Measurements from ENCODE around the gene EXTL1.

Gene EXTL1

GRCh38 chr1:26038904-26039303, 17.3 kb downstream of the EXTL1 start:
- no peak overlapping the region for H3K4me3 ChIP-seq (IDR thresholded peaks at IDR 0.05; ENCODE audit: insufficient read depth, low read depth, low read length)
- H3K27ac ChIP-seq = no peak overlapping the region
- no peak overlapping the region for H2AFZ ChIP-seq (ENCODE audit: low read depth)
- H3K27me3 ChIP-seq (ENCODE audit: insufficient read depth, low read depth) = peaks cover 22% of the 10 kb centered on the region; the same call in 1 of the 2 replicates
- no peaks in the 10 kb centered on the region for H3K4me1 ChIP-seq (ENCODE audit: low read depth, poor library complexity, severe bottlenecking)
- no peaks in the 10 kb centered on the region for H3K36me3 ChIP-seq (ENCODE audit: insufficient read depth)
- no peak overlapping the region for H3K4me2 ChIP-seq
- no peak overlapping the region for H3K9ac ChIP-seq
- TF ChIP-seq, protein P1, sequence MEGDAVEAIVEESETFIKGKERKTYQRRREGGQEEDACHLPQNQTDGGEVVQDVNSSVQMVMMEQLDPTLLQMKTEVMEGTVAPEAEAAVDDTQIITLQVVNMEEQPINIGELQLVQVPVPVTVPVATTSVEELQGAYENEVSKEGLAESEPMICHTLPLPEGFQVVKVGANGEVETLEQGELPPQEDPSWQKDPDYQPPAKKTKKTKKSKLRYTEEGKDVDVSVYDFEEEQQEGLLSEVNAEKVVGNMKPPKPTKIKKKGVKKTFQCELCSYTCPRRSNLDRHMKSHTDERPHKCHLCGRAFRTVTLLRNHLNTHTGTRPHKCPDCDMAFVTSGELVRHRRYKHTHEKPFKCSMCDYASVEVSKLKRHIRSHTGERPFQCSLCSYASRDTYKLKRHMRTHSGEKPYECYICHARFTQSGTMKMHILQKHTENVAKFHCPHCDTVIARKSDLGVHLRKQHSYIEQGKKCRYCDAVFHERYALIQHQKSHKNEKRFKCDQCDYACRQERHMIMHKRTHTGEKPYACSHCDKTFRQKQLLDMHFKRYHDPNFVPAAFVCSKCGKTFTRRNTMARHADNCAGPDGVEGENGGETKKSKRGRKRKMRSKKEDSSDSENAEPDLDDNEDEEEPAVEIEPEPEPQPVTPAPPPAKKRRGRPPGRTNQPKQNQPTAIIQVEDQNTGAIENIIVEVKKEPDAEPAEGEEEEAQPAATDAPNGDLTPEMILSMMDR (conservative IDR thresholded peaks at IDR 0.05; ENCODE audit: low read depth, low read length) = no peak
- no peaks in the 10 kb centered on the region for H3K79me2 ChIP-seq (ENCODE audit: insufficient read depth, low read depth)
- no peaks in the 10 kb centered on the region for H4K20me1 ChIP-seq (ENCODE audit: insufficient read depth)

DNA sequence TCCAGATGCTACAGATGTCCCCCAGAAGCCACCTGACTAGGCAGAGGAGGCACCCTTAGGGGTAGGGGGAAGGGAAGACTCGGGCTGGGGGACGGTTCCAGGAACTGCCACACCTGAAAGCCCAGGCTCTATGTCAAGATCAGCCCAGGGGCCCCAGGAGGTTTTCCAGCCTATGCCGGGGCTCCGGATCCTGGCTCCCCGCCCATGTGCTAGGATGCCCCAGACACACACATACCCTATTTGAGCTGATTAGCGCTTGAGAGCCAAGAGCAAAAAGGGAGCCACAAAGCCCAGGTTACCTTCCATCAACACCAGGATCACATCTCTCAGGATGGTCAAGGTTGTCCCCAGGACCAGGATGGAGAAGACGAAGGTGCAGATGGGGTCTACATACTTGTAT, 19.8 kb downstream of the EXTL1 start:
- Histone ChIP-seq H3K79me2 (ENCODE audit: insufficient read depth, low read depth) (no peaks in the 10 kb centered on the region), H4K20me1 (ENCODE audit: insufficient read depth) (no peaks in the 10 kb centered on the region), H3K4me3 (IDR thresholded peaks at IDR 0.05; ENCODE audit: insufficient read depth, low read depth, low read length) (no peak overlapping the region), H2AFZ (ENCODE audit: low read depth) (no peak overlapping the region), H3K27ac (no peak overlapping the region), H3K4me2 (no peak overlapping the region), H3K9ac (no peak overlapping the region), H3K27me3 (ENCODE audit: insufficient read depth, low read depth) (peaks cover 25% of the 10 kb centered on the region; the same call in 1 of the 2 replicates), H3K36me3 (ENCODE audit: insufficient read depth) (no peaks in the 10 kb centered on the region), H3K4me1 (ENCODE audit: low read depth, poor library complexity, severe bottlenecking) (no peaks in the 10 kb centered on the region)
- TF ChIP-seq, protein P1 (conservative IDR thresholded peaks at IDR 0.05; ENCODE audit: low read depth, low read length) = no peak

DNA sequence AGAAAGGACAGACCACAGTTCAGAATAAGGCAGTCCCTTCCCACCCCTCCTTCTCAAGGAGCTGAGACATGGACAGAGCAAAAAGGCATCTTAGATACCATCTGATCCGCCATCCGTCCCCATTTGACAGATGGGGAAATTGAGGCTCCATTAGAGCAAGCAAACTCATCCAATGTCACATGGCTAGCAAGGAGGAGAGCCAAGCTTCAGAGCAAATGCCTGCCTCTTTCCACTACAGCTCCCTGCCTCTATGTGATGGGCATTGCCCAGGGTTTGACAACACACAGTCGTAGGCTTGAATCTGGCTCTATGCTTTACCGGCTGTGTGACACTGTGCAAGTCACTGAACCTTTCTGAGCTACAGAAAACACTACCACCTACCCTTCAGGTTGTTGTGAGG, 20.4 kb downstream of the EXTL1 start:
- no peaks in the 10 kb centered on the region for H3K36me3 ChIP-seq (ENCODE audit: insufficient read depth)
- H4K20me1 ChIP-seq (ENCODE audit: insufficient read depth) = no peaks in the 10 kb centered on the region
- H3K79me2 ChIP-seq (ENCODE audit: insufficient read depth, low read depth) = no peaks in the 10 kb centered on the region
- H3K27me3 ChIP-seq (ENCODE audit: insufficient read depth, low read depth) = peaks cover 25% of the 10 kb centered on the region; the same call in 1 of the 2 replicates
- H3K4me3 ChIP-seq (IDR thresholded peaks at IDR 0.05; ENCODE audit: insufficient read depth, low read depth, low read length) = no peak overlapping the region
- no peak overlapping the region for H3K9ac ChIP-seq
- no peaks in the 10 kb centered on the region for H3K4me1 ChIP-seq (ENCODE audit: low read depth, poor library complexity, severe bottlenecking)
- H2AFZ ChIP-seq (ENCODE audit: low read depth) = no peak overlapping the region
- no peak overlapping the region for H3K27ac ChIP-seq
- TF ChIP-seq, protein P1 (conservative IDR thresholded peaks at IDR 0.05; ENCODE audit: low read depth, low read length) = no peak
- H3K4me2 ChIP-seq = no peak overlapping the region

GRCh38 chr1:26043765-26044164, 22.2 kb downstream of the EXTL1 start:
- Histone ChIP-seq H3K4me2 (no peak overlapping the region), H4K20me1 (ENCODE audit: insufficient read depth) (no peaks in the 10 kb centered on the region), H3K4me3 (IDR thresholded peaks at IDR 0.05; ENCODE audit: insufficient read depth, low read depth, low read length) (no peak overlapping the region), H3K79me2 (ENCODE audit: insufficient read depth, low read depth) (no peaks in the 10 kb centered on the region), H3K27ac (no peak overlapping the region), H3K4me1 (ENCODE audit: low read depth, poor library complexity, severe bottlenecking) (no peaks in the 10 kb centered on the region), H2AFZ (ENCODE audit: low read depth) (no peak overlapping the region), H3K9ac (no peak overlapping the region), H3K36me3 (ENCODE audit: insufficient read depth) (no peaks in the 10 kb centered on the region), H3K27me3 (ENCODE audit: insufficient read depth, low read depth) (peaks cover 25% of the 10 kb centered on the region; the same call in 1 of the 2 replicates)
- TF ChIP-seq, protein P1 (conservative IDR thresholded peaks at IDR 0.05; ENCODE audit: low read depth, low read length) = no peak
